Measurements from ENCODE around the gene GP5. TPM values are rescaled to one million over a fixed set of nuclear protein-coding genes. Genes with fewer than 3 reads are reported as not detected.

GP5 gene
- polyA plus RNA-seq, 2 of the 4 experiments (the other 2 are of a cell fraction): not detected

DNA sequence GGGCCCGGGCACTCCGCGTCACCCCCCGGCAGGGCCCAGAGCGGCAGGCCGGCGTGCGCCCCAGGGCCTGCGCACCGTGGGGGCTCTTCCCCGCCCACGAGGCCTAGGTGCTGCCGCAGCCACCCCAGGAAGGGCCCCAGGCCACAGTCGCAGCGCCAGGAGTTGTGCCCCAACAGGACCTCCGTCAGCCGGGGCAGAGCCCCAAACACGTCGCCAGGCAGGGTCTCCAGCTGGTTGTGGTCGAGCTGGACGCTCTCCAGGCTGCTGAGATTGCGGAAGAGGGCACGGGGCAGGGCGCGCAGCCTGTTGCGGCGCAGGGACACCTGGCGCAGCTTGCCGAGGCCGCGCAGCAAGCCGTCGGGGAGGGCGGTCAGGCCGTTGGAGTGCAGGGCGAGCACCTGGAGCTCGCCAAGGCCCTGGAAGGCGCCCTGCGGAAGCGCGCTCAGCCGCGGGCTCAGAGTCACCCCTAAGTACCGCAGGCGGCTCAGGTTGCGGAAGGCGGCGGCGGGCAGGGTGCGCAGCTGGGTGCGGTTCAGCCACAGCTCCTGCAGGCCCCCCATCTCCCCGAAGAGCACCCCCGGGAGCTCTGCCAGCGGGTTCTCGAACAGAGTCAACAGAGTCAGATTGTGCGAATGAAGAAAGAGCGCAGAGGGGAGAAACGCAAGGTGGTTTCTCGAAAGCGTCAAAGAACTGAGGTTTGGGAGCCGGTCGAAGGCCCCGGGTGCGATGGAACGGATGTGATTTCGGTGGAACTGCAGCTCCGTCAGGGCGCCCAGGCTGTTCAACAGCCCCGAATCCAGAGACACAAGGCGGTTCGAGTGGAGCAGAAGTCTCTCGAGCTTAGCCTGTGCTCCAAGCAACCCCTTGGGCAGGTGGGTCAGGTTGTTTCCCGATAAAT is 2.0 kb downstream of the GP5 start:
- CTCF ChIA-PET: interaction anchor here (1.0 to 1.2 kb wide), 4 partner anchors 8 to 616 kb away, joined by 3 to 4 read pairs (median 3); no protein-coding TSS in a partner anchor
- FAIRE-seq (no peak), ATAC-seq (no peak), DNase-seq (ENCODE audit: low read depth in 1 of 2, low spot score in 1 of 2) (no peak)
- no peak overlapping the region for H3K27ac ChIP-seq
- H3K4me2 ChIP-seq: no peak overlapping the region
- POLR2A ChIA-PET: no interaction called here
- WGBS (ENCODE audit: missing lambda C conversion rate): 82% methylated on average over 30 of the region's 73 CpGs
- no peak overlapping the region for H3K4me3 ChIP-seq
- no peaks in the 10 kb centered on the region for H3K9me3 ChIP-seq
- no peaks in the 10 kb centered on the region for H3K4me1 ChIP-seq
- no peak for TF ChIP-seq NFE2L2 (conservative IDR thresholded peaks at IDR 0.05; ENCODE audit: low read length)
- TF ChIP-seq, protein P1, sequence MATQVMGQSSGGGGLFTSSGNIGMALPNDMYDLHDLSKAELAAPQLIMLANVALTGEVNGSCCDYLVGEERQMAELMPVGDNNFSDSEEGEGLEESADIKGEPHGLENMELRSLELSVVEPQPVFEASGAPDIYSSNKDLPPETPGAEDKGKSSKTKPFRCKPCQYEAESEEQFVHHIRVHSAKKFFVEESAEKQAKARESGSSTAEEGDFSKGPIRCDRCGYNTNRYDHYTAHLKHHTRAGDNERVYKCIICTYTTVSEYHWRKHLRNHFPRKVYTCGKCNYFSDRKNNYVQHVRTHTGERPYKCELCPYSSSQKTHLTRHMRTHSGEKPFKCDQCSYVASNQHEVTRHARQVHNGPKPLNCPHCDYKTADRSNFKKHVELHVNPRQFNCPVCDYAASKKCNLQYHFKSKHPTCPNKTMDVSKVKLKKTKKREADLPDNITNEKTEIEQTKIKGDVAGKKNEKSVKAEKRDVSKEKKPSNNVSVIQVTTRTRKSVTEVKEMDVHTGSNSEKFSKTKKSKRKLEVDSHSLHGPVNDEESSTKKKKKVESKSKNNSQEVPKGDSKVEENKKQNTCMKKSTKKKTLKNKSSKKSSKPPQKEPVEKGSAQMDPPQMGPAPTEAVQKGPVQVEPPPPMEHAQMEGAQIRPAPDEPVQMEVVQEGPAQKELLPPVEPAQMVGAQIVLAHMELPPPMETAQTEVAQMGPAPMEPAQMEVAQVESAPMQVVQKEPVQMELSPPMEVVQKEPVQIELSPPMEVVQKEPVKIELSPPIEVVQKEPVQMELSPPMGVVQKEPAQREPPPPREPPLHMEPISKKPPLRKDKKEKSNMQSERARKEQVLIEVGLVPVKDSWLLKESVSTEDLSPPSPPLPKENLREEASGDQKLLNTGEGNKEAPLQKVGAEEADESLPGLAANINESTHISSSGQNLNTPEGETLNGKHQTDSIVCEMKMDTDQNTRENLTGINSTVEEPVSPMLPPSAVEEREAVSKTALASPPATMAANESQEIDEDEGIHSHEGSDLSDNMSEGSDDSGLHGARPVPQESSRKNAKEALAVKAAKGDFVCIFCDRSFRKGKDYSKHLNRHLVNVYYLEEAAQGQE (IDR thresholded peaks at IDR 0.05): no peak
- no peak for TF ChIP-seq JUN (IDR thresholded peaks at IDR 0.05)

DNA sequence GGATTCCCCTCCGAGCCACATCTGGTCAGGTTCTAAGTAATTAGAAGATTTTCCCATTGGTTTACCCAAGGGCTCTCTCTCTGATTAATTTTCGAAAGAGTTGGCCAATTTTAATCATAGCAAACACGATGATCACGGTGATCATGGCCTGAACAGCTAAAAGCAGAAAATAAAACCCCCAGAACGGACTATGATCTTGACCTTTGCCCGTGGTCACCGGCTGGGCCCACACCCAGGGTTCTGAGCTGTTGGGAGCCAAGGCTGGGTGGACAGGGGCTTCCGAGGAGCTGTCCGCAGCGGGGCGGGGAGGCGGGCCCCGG is 2.6 kb downstream of the GP5 start:
- no peak overlapping the region for H3K4me2 ChIP-seq
- no peak for FAIRE-seq
- peaks cover 2% of the 10 kb centered on the region; the same call in 1 of the 3 replicates for H3K9me3 ChIP-seq
- CTCF ChIA-PET: interaction anchor here (1.0 to 1.2 kb wide), 3 partner anchors 10 to 615 kb away, joined by 3 to 4 read pairs (median 3); no protein-coding TSS in a partner anchor
- no peak for DNase-seq (ENCODE audit: low read depth in 1 of 2, low spot score in 1 of 2)
- no peaks in the 10 kb centered on the region for H3K4me1 ChIP-seq
- ATAC-seq: no peak
- POLR2A ChIA-PET: no interaction called here
- H3K27ac ChIP-seq: no peak overlapping the region
- WGBS (ENCODE audit: missing lambda C conversion rate): 80% methylated on average over 5 of the region's 13 CpGs
- no peak for TF ChIP-seq EHMT2 (IDR thresholded peaks at IDR 0.05; ENCODE audit: low read depth)
- no peak overlapping the region for H3K4me3 ChIP-seq

DNA sequence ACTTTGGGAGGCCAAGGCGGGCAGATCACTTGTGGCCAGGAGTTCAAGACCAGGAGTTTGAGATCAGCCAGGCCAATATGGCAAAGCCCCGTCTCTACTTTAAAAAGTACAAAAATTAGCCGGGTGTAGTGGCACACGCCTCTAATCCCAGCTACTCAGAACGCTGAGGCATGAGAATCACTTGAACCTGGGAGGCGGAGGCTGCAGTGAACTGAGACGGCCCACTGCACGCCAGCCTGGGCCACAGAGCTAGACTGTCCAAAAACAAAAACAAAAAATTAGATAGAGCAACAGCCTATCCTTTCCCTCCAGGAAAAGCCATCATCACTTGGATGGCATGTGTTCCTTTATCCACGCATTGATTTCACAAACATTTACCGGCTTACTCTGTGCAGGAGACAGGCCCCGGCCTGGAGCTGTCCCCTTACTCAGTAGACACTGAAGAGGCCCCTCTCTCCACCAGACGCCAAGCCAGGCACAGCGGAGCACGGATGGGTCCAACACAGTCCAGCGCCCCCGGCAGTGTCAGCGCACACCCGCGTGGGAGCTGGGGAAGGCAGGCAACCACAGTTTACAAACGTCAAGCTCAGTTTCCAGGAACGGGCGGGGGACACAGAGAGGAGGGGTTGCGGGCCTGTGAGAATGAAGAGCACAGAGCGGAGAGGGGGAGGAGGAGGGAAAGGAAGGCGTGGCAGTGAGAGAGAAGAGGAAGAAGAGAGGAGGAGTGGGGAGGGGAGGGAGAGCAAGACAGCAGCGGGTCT is 3.1 kb downstream of the GP5 start:
- 76% methylated on average over 16 of the region's 26 CpGs for WGBS (ENCODE audit: missing lambda C conversion rate)
- no peak for FAIRE-seq
- no peak for DNase-seq (ENCODE audit: low read depth in 1 of 2, low spot score in 1 of 2)
- ChIA-PET POLR2A (no interaction called here), CTCF (interaction anchor here (1.0 to 1.9 kb wide), 6 partner anchors 8 to 615 kb away, joined by 3 to 7 read pairs (median 4); no protein-coding TSS in a partner anchor)
- Histone ChIP-seq H3K9me3 (peaks cover 7% of the 10 kb centered on the region; the same call in 1 of the 3 replicates), H3K4me3 (no peak overlapping the region), H3K27ac (no peak overlapping the region), H3K4me1 (no peaks in the 10 kb centered on the region), H3K4me2 (no peak overlapping the region)
- TF ChIP-seq CHD4 (IDR thresholded peaks at IDR 0.05; ENCODE audit: borderline replicate concordance) (no peak), EP300 (IDR thresholded peaks at IDR 0.05) (no peak), HOXB13 (CRISPR knock-in tag; IDR thresholded peaks at IDR 0.05; ENCODE audit: low read depth) (no peak), NR3C1 (IDR thresholded peaks at IDR 0.05) (no peak), RARB (CRISPR knock-in tag; IDR thresholded peaks at IDR 0.05) (no peak), RFX5 (IDR thresholded peaks at IDR 0.05) (no peak)
- TF ChIP-seq, protein P2, sequence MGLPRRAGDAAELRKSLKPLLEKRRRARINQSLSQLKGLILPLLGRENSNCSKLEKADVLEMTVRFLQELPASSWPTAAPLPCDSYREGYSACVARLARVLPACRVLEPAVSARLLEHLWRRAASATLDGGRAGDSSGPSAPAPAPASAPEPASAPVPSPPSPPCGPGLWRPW (IDR thresholded peaks at IDR 0.05): no peak
- ATAC-seq: no peak; a peak in 1 of 6 replicates

DNA sequence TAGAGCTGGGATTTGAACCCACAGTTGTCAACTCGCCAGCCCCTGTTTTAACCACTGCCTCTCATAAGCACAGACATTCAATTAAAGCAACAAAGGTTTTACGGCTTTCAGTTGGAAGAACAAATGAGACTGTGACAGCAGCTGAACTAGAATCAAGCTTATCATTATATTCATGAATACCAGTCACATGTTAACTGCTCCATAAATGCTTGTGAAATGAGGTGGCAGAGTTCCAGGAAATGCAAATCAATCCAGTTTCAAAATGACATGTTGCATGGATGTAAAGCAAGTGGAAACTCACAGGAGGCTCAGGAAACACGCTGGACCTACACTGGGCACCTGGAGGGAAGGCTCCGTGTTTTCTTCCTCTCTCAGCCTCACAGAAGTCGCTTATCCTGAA is 3.9 kb downstream of the GP5 start:
- no peak overlapping the region for H3K4me2 ChIP-seq
- no peak for ATAC-seq
- no peak overlapping the region for H3K4me3 ChIP-seq
- no peak for FAIRE-seq
- H3K9me3 ChIP-seq: peaks cover 14% of the 10 kb centered on the region; the same call in 1 of the 3 replicates
- H3K4me1 ChIP-seq: no peaks in the 10 kb centered on the region
- ChIA-PET POLR2A (no interaction called here), CTCF (interaction anchor here (0.5 to 1.9 kb wide), 6 partner anchors 9 to 1138 kb away, joined by 3 to 7 read pairs (median 4); no protein-coding TSS in a partner anchor)
- WGBS (ENCODE audit: missing lambda C conversion rate): 73% methylated on average over 5 of the region's 5 CpGs
- H3K27ac ChIP-seq: no peak overlapping the region
- no peak for DNase-seq (ENCODE audit: low read depth in 1 of 2, low spot score in 1 of 2)
- no peak for TF ChIP-seq MAZ (IDR thresholded peaks at IDR 0.05; ENCODE audit: borderline replicate concordance, low read depth, low read length)
- TF ChIP-seq JUN (IDR thresholded peaks at IDR 0.05): no peak
- no peak for TF ChIP-seq POLR2AphosphoS2 (conservative IDR thresholded peaks at IDR 0.05; ENCODE audit: low read length)
- no peak for TF ChIP-seq EHMT2 (IDR thresholded peaks at IDR 0.05; ENCODE audit: low read depth)
- TF ChIP-seq, protein P3, sequence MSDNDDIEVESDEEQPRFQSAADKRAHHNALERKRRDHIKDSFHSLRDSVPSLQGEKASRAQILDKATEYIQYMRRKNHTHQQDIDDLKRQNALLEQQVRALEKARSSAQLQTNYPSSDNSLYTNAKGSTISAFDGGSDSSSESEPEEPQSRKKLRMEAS (IDR thresholded peaks at IDR 0.05): no peak
- TF ChIP-seq SMC3 (IDR thresholded peaks at IDR 0.05): no peak
- TF ChIP-seq SREBF2 (IDR thresholded peaks at IDR 0.05): no peak
- TF ChIP-seq TP53 (CRISPR knock-in tag; IDR thresholded peaks at IDR 0.05): no peak
- no peak for TF ChIP-seq CHD2 (IDR thresholded peaks at IDR 0.05; ENCODE audit: low read length, partially characterized antibody)
- no peak for TF ChIP-seq TFCP2L1 (CRISPR knock-in tag; IDR thresholded peaks at IDR 0.05)
- TF ChIP-seq HOXB5 (CRISPR knock-in tag; IDR thresholded peaks at IDR 0.05): no peak
- TF ChIP-seq EP300 (IDR thresholded peaks at IDR 0.05): no peak
- TF ChIP-seq MYC (IDR thresholded peaks at IDR 0.05; ENCODE audit: borderline replicate concordance, low read length): no peak
- no peak for TF ChIP-seq ZFP36 (IDR thresholded peaks at IDR 0.05; ENCODE audit: borderline replicate concordance, partially characterized antibody)
- TF ChIP-seq RNF2 (IDR thresholded peaks at IDR 0.05; ENCODE audit: borderline replicate concordance, low read depth): no peak
- no peak for TF ChIP-seq GATA3 (IDR thresholded peaks at IDR 0.05; ENCODE audit: borderline replicate concordance)
- no peak for TF ChIP-seq CEBPB (IDR thresholded peaks at IDR 0.05)

All from A549 (cell line).